Activated CD4-positive, alpha-beta T cell treated with anti-CD3 and anti-CD28 coated beads, Interleukin-10, Interleukin-2, amounts not matched to agents 100 ng/mL and 50 ng/mL, durations not matched to agents 16 hours and 8 hours (primary cell): Measurements from ENCODE around the gene CREG2.
A peak's percentile ranks its signal among the peaks of the same experiment; 100 is the strongest.

Source experiments
- DNase-seq: peaks from one replicate; pipeline ENCODE4 v3.0.0-alpha.2; 2020

The CREG2 gene

GRCh38 chr2:101387151-101387834 is at the start of gene CREG2:
Gene CREG2 (minus strand): TSS chr2:101387503. CDS start chr2:101387457, 46 bp downstream.
- peak; percentile 58 for DNase-seq

GRCh38 chr2:101435001-101435862 is 47.9 kb upstream of the CREG2 start:
- no peak for DNase-seq

- DNase-seq, result no peak
Measured at GRCh38 chr2:101433465-101433864, 46.2 kb upstream of the CREG2 start.

GRCh38 chr2:101432411-101433181 is 45.3 kb upstream of the CREG2 start:
- DNase-seq, result peak; percentile 34

- no peak for DNase-seq
Measured at GRCh38 chr2:101431486-101431885, 44.2 kb upstream of the CREG2 start.

- no peak for DNase-seq
Measured at GRCh38 chr2:101430156-101430555, 42.9 kb upstream of the CREG2 start.

- no peak for DNase-seq
Measured at GRCh38 chr2:101429453-101429852, 42.1 kb upstream of the CREG2 start.

- DNase-seq, result no peak
Measured at GRCh38 chr2:101428422-101429176, 41.3 kb upstream of the CREG2 start.

- no peak for DNase-seq
Measured at GRCh38 chr2:101427743-101428142, 40.4 kb upstream of the CREG2 start.

GRCh38 chr2:101427240-101427639 is 39.9 kb upstream of the CREG2 start:
- DNase-seq, result no peak

GRCh38 chr2:101426822-101427221 is 39.5 kb upstream of the CREG2 start:
- DNase-seq, result no peak

GRCh38 chr2:101420623-101421022 is 33.3 kb upstream of the CREG2 start:
- no peak for DNase-seq

GRCh38 chr2:101419096-101419663 is 31.9 kb upstream of the CREG2 start:
- DNase-seq, result peak; percentile 72

- DNase-seq, result no peak
Measured at GRCh38 chr2:101418460-101419095, 31.3 kb upstream of the CREG2 start.

- no peak for DNase-seq
Measured at GRCh38 chr2:101416609-101417008, 29.3 kb upstream of the CREG2 start.

GRCh38 chr2:101415884-101416283 is 28.6 kb upstream of the CREG2 start:
- no peak for DNase-seq

GRCh38 chr2:101415220-101415619 is 27.9 kb upstream of the CREG2 start:
- DNase-seq, result no peak

- no peak for DNase-seq
Measured at GRCh38 chr2:101412092-101412694, 24.9 kb upstream of the CREG2 start.

- no peak for DNase-seq
Measured at GRCh38 chr2:101410746-101411145, 23.4 kb upstream of the CREG2 start.

GRCh38 chr2:101410114-101410513 is 22.8 kb upstream of the CREG2 start:
- no peak for DNase-seq

GRCh38 chr2:101409699-101410098 is 22.4 kb upstream of the CREG2 start:
- DNase-seq, result no peak
